Lower lobe of right lung (tissue), 2 donors: ENCODE results near the gene KPNA2. TPM values are rescaled to one million over a fixed set of nuclear protein-coding genes. Genes with fewer than 3 reads are reported as not detected.
A peak's percentile ranks its signal among the peaks of the same experiment; 100 is the strongest.
"Not testable (repeated sequence)": the region's sequence is repeated elsewhere in the genome, so short reads cannot be mapped to it uniquely, and the experiment has no call there.

Experiments used
- ATAC-seq, 2 donors: fragments of 200-7000 bp; cut with Tn5 transposase; one replicate each; pipeline ENCODE4 v1.9.1; 2020 to 2022; ENCODE audit warnings: mild to moderate bottlenecking in 2 of 2, moderate library complexity in 2 of 2
- DNase-seq: peaks from one replicate; pipeline ENCODE4 v3.0.0-alpha.2; 2020
- H3K27ac ChIP-seq: fragments of 200-600 bp; one replicate; pipeline ENCODE4 v1.8.0; 2022
- H3K27me3 ChIP-seq: fragments of 200-600 bp; one replicate; pipeline ENCODE4 v1.8.0; 2022; ENCODE audit warnings: low read depth
- H3K36me3 ChIP-seq: fragments of 200-600 bp; one replicate; pipeline ENCODE4 v1.8.0; 2022; ENCODE audit warnings: mild to moderate bottlenecking
- H3K4me1 ChIP-seq: fragments of 200-600 bp; one replicate; pipeline ENCODE4 v1.8.0; 2022
- H3K4me3 ChIP-seq: fragments of 200-600 bp; one replicate; pipeline ENCODE4 v1.8.0; 2022; ENCODE audit warnings: mild to moderate bottlenecking
- H3K9me3 ChIP-seq: fragments of 200-600 bp; one replicate; pipeline ENCODE4 v1.8.0; 2022
- intact Hi-C: fragments of 100-400 bp; cut with DNase I; formaldehyde crosslinking; loops from one replicate; pipeline ENCODE4 v1.11.0; 2022
- total RNA-seq: library from RNA; stranded (reverse); fragmentation: NEBNext Ultra II Directional; extraction: Animal tissue kit (Norgen Biotek cat#: 25700); gene quantifications from one replicate; pipeline ENCODE4 v1.2.1, GENCODE V29; 2021
- TF ChIP-seq, protein P1 (sequence below): fragments of 200-600 bp; IDR thresholded peaks from one replicate; pipeline ENCODE4 v1.8.0; 2022; ENCODE audit warnings: antibody characterized with exemption, mild to moderate bottlenecking
- donor health status: DM: no; HTN: yes; CAD: no; lungs with severe emphysema.

KPNA2 gene
- total RNA-seq, 1 donor from 2014 or later: 23.4 TPM

DNA sequence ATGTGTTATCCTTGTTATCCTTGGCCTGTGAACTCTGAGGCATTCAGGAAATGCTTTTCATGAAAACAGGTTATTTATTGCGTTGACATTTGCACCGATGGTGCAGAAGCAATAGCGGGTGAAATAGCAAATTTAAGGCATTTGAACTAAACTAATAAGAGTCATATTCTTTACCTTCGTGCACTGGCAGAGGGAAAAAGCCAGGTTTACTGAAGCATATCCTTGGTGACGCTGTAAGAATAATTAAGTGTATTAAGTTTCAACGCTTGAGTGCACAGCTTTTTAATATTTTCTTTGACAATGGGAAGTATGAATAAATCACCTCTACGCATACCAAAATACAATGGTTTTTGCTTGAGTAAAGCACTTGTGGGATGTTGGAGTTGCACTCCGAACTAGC lies 13.6 kb upstream of the KPNA2 start:
- no peak for DNase-seq
- no peaks in the 10 kb centered on the region for H3K9me3 ChIP-seq
- no peaks in the 10 kb centered on the region for H3K27me3 ChIP-seq
- no peak overlapping the region for H3K27ac ChIP-seq
- TF ChIP-seq, protein P1, sequence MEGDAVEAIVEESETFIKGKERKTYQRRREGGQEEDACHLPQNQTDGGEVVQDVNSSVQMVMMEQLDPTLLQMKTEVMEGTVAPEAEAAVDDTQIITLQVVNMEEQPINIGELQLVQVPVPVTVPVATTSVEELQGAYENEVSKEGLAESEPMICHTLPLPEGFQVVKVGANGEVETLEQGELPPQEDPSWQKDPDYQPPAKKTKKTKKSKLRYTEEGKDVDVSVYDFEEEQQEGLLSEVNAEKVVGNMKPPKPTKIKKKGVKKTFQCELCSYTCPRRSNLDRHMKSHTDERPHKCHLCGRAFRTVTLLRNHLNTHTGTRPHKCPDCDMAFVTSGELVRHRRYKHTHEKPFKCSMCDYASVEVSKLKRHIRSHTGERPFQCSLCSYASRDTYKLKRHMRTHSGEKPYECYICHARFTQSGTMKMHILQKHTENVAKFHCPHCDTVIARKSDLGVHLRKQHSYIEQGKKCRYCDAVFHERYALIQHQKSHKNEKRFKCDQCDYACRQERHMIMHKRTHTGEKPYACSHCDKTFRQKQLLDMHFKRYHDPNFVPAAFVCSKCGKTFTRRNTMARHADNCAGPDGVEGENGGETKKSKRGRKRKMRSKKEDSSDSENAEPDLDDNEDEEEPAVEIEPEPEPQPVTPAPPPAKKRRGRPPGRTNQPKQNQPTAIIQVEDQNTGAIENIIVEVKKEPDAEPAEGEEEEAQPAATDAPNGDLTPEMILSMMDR: no peak
- no peak for ATAC-seq
- H3K4me3 ChIP-seq: no peak overlapping the region
- no peaks in the 10 kb centered on the region for H3K36me3 ChIP-seq
- intact Hi-C loops: no loop called here
- H3K4me1 ChIP-seq: peaks cover 6% of the 10 kb centered on the region

DNA sequence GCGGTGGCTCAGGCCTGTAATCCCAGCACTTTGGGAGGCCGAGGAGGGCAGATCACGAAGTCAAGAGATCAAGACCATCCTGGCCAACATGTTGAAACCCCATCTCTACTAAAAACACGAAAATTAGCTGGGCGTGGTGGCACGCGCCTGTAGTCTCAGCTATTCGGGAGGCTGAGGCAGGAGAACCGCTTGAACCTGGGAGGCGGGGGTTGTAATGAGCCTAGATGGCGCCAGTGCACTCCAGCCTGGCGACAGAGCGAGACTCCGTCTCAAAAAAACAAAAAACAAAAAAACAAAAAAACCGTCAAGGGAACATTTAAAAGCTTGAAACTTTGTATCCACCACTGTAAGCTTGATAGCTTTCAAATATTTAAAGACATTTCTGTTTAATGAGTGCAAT lies 13.0 kb upstream of the KPNA2 start:
- H3K27ac ChIP-seq, H3K27me3 ChIP-seq, H3K4me3 ChIP-seq, ATAC-seq, H3K9me3 ChIP-seq, DNase-seq, H3K36me3 ChIP-seq, intact Hi-C loops, H3K4me1 ChIP-seq: not testable (repeated sequence)

DNA sequence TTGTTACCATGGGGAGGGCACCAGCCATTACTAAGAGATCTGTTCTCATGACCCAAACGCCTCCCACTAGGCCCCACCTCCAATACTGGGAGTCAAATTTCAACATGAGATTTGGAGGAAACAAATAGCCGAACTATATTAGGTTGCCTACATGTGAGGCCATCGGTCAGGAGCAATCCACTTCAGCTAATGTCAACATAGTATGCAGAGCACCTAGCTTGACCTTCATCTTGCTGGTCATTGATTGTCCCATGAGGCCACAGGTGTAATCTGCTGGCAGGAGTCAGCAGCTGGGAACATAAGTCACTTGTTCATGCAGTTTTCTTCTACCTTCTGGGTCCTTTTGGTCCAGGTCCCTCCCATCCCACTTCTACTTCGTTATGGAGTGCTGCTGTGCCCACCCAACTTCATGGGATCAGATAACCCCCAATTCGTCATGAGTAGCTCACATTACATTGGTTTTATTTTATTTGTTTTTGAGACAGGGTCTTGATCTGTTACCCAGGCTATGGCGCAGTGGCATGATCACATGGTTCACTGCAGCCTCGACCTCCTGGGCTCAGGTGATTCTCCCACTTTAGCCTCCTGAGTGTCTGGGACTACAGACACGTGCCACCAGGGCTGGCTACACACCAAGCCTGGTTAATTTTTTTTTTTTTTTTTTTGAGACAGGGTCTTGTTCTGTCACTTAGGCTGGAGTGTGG lies 5.9 kb upstream of the KPNA2 start:
- DNase-seq: no peak
- TF ChIP-seq, protein P1: no peak

DNA sequence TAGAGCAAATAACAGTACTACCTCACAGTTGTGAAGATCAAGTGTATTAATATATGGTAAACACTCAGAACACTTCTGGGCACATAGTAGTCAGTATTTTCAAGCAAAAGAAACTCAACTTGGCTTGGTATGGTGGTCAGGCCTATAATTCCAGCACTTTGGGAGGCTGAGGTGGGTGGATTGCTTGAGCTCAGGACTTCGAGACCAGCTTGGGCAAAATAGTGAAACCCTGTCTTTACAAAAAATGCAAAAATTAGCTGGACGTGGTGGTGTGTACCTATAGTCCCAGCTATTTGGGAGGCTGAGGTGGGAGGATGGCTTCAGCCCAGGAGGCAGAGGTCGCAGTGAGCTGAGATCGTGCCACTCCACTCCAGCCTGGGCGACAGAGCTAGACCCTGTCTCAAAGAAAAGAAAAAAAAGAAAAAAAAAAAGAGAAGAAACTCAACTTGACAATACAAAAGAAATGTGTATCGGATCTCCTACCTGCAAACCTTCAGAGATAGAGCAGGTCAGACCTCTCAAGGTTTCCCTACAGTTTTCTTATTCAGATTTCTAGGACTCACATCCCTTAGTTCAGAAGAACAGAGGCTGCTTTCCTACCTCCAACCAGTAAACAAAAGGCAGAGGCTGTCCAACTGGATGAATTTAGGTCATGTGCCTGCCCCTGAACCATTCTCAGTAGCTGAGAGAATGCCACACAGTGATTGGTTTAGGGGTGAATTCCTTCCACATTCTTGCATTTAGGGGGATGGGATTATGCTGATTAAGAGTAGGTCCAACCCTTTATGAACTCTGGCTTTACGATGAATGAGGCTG lies 1.7 kb upstream of the KPNA2 start:
- DNase-seq (no peak), ATAC-seq (no peak)
- Histone ChIP-seq H3K4me1 (peaks cover 16% of the 10 kb centered on the region), H3K9me3 (no peaks in the 10 kb centered on the region), H3K36me3 (peaks cover 16% of the 10 kb centered on the region), H3K4me3 (no peak overlapping the region), H3K27ac (no peak overlapping the region), H3K27me3 (no peaks in the 10 kb centered on the region)
- intact Hi-C loops: no loop called here
- TF ChIP-seq, protein P1: no peak

More for the DNA sequence above, 5.9 kb upstream of the KPNA2 start:
- no peaks in the 10 kb centered on the region for H3K27me3 ChIP-seq
- intact Hi-C loops: no loop called here
- H3K36me3 ChIP-seq: no peaks in the 10 kb centered on the region
- ATAC-seq: peak in 1 of 2 donors; percentile 17
- H3K4me1 ChIP-seq: peaks cover 1% of the 10 kb centered on the region
- H3K27ac ChIP-seq: no peak overlapping the region
- no peak overlapping the region for H3K4me3 ChIP-seq
- H3K9me3 ChIP-seq: no peaks in the 10 kb centered on the region

DNA sequence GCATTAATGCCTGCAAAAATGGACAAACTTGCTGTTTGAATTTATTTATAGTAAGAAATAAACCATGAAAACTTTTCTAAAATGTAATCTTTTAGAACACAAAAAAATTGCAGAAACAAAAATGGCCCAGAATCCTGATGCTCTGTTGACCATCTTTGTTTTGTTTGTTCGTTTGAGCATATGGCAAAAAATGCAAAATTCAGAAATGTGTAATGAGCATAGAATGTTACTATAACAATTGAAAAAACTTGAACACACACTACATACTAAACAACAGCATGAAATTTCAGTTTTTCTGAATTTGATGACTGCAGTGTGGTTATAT lies 1.1 kb upstream of the KPNA2 start:
- Histone ChIP-seq H3K36me3 (peaks cover 22% of the 10 kb centered on the region), H3K9me3 (no peaks in the 10 kb centered on the region), H3K27ac (no peak overlapping the region), H3K4me3 (peak overlapping the region; percentile 46), H3K4me1 (peaks cover 16% of the 10 kb centered on the region), H3K27me3 (no peaks in the 10 kb centered on the region)
- ATAC-seq: no peak
- no peak for DNase-seq
- TF ChIP-seq, protein P1: no peak
- intact Hi-C loops: no loop called here

DNA sequence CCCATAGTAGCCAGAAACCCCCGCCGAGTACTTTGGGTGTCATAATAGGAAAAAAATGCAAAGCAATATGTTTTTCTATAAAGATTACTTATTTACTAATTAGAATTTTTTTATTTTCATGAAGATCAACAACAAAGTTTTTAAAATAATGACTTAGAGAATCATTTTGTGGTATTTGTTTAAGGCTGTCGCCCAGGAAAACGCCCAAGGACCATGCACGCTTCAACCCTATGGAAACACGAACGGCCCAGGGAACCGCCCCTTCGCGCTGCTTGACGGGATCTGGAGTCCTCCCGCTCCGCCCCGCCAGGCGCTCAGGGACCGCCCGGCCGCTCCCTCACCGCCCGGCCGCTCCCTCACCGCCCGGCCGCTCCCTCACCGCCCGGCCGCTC lies 408 bp upstream of the KPNA2 start:
- peaks cover 16% of the 10 kb centered on the region for H3K4me1 ChIP-seq
- DNase-seq (peak; percentile 97), ATAC-seq (peak; percentile 95 to 96)
- no peaks in the 10 kb centered on the region for H3K27me3 ChIP-seq
- peak overlapping the region; percentile 46 for H3K4me3 ChIP-seq
- intact Hi-C loops: no loop called here
- TF ChIP-seq, protein P1: no peak
- H3K36me3 ChIP-seq: peaks cover 29% of the 10 kb centered on the region
- H3K27ac ChIP-seq: no peak overlapping the region
- no peaks in the 10 kb centered on the region for H3K9me3 ChIP-seq
